ENCODE results near the gene FAM72A.
"Not testable (repeated sequence)": the region's sequence is repeated elsewhere in the genome, so short reads cannot be mapped to it uniquely, and the experiment has no call there.

Gene FAM72A

DNA sequence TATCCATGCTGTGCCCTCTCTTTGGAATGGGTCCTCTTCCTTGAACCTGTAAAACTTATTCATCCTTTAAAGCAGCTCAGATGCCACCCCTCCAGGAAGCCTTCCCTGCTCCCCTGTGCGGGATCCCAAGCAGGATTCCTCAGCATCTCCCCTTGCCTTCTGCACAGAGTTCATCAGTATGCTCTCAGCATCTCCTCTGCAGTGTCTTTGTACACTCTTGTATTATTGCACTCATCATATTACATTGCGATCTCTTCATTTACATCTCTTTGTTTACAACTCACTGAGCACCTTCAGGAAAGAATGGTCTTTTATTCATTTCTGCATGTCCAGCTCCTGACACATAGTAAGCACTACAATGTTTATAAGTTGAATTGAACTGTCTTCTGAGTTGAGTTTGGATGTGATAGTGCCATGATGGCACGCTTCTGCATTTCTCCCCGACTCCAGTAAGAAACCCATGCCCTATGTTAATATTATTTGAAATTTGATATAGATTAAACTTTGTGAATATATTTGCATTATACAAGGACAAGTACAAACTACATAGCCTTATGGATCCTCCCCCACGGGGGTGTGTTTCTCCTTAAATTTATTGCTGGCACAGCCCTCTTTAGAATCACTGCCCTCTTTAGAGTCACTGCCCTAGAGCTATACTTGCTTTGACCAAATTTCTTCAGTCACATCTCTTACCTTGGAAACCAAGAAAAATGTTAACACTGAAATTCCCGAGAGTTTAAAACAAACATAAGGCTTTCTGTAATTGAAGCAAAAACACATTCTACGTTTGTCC, 13.2 kb upstream of the FAM72A start:
- DNase-seq (ENCODE audit: low read depth in 4 of 4, low spot score in 1 of 4) = not testable (repeated sequence)

DNA sequence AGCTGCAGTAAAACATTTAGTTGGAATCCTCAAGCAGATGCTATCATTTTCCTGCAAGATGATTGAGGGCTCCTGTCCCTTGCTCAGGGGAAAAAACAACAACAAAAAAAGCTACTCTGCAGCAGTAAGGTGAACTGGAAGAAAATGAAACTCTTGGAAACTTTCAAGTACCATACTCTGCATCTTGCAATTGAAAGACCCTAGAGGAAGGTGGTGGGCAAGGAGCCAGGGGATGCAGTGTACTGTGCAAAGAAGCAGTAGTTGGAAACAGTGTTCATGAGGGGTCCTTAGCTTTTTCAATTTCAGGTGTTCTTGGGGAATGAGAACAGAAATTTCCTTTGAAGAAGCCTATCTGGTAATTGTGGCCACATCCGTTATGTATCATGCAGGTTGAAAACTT, 8.2 kb upstream of the FAM72A start:
- not testable (repeated sequence) for DNase-seq (ENCODE audit: low read depth in 4 of 4, low spot score in 1 of 4)

DNA sequence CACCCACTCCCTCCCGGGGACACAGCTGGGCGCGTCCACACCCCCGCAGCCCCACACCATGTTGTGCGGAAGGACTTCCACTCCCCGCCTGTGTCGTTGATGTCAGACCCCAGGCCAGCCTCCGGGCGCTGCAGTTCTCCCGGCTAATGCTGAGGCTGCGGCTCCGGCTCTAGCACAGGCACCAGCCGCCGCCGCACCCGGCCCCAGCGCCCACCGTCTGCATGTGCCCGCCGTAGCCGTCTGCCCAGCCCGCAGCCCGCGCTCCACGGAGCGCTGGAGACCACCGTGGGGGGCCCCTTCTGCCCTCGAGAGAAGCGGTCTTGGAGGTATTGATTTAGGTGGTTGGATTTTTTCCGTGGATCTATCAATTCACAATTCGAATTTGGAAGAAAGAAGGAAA, 2.9 kb upstream of the FAM72A start:
- DNase-seq (ENCODE audit: low read depth in 4 of 4, low spot score in 1 of 4) = not testable (repeated sequence)

DNA sequence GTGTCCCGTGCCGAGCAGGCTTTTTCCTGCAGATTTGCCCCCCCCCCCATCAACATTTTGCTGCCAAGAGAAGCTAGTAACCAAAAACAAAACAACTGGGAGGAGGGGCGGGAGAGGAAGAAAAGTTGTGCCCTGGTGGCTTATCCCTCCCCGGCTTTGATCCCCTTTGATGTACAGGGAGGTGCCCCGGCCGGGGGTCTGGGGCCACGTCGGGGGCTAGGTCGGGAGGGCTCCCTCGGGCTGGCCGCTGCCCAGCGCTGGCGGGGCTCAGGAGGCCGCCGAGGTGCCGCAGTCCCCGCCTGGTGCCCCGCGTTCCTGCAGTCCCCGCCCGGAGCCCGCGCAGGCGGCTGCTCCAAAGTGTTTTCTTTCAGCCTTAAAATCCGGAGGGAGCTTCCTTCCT, 2.2 kb upstream of the FAM72A start:
- DNase-seq (ENCODE audit: low read depth in 4 of 4, low spot score in 1 of 4) = not testable (repeated sequence)

DNA sequence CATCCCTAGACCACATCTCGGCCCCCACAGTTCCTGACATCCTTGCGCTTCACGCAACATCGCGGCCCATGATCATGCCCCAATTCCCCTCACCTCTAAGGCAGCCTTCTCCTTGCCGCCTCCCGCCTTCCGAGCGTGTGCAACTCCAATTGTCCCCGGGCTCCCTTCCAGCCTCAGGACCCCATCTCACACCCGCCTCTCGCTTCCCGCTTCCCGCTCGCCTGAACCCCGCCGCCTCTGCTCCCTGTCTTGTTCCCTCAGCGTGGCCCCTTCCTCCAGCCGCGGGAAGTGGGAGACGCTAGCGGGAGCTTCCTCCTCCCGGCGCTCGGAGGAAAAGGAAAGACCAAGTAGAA, 1.5 kb upstream of the FAM72A start:
- not testable (repeated sequence) for DNase-seq (ENCODE audit: low read depth in 4 of 4, low spot score in 1 of 4)

DNA sequence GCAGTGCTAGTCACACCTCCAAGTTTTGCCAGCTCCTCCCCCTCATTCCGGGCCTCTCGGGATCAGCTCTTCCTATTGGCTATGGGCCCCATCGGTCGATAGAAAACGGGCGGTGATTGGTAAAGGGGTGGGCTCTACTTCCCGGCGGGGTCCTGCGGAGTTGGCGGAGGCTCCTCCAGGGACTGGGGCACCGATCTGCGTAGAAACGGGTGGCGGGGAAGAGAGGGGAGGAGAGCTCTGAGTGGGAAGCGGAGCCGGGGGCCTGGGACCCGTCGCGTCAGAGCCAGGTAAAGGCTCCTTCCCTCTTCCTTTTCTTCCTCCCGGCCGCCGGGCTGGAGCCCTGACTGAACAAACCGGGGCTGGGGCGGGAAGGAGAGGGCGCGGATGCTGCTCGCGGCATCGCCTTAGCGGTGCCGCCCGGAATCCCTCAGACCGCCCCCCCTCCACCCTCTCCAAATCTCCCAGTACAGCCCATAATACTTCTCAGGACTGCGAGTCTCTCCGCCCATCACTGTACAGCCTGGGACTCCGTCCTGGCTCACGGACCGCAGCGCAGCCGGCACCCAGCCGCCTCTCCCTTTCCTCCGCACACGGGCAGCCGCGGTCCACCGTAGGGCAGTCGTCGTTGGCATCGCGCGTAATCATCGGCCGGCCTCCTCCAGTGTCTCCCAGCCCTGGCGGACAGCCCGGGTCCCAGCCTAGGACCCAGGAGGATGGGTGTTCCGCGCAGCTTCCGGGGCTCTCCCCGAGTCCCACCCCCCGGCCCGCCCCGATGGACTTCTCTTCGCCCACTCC, 922 bp upstream of the FAM72A start, which contains the start of gene SRGAP2:
Gene SRGAP2 (plus strand): TSS at position 178 of the 795 bp plus-strand sequence. CDS start 2,430 bp downstream, outside the sequence.
- peak in 2 of 4 experiments; percentile 28 to 35 for DNase-seq (ENCODE audit: low read depth in 4 of 4, low spot score in 1 of 4)

DNA sequence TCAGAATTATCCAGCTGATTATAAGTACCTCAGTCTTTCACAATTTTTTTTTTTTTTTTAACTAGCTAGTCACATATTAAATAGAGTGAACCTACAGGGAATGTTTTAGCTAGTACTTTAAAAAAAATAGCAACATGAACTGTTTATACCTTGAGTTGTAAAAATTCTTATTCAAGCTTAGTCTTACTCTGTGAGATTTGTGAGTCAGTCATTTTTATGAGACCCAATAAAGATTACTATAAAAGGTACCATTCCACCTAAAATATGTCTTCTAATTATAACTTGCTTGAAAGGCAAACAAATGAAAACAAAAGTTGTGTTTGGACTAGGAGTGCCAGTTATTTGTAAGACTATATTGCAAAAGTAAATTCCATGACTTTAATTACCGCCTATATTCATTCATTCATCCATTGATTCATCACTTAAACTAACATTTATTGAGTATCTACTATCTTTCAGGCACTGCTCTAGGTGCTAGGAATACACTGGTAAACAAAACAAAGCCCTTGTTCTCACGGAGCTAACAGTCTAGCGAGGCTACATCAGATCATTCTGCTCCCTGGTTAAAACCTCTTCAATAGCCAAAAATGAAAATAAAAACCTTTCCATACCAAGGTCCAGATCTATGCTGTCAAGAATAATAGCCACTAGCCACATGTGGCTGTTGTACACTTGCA, 5.8 kb downstream of the FAM72A start:
- not testable (repeated sequence) for DNase-seq (ENCODE audit: low read depth in 4 of 4, low spot score in 1 of 4)

DNA sequence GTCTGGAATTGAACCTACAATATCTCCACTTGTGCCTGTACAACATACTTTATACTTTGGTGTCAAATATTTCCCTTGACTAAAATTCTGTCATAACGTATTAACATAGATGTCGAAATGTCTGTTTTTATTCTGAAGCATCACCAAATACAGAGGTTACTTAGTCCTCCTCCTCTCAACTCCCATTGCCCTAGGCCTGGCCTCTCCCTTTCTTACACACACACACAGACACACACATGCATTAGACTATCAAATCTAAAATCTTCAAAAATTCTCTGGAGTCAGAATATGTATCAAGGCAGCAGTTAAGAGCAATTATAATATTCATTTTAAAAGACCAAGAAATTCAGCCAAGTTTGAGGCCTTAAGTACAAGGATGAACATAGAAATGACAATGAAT, 7.5 kb downstream of the FAM72A start:
- not testable (repeated sequence) for DNase-seq (ENCODE audit: low read depth in 4 of 4, low spot score in 1 of 4)

DNA sequence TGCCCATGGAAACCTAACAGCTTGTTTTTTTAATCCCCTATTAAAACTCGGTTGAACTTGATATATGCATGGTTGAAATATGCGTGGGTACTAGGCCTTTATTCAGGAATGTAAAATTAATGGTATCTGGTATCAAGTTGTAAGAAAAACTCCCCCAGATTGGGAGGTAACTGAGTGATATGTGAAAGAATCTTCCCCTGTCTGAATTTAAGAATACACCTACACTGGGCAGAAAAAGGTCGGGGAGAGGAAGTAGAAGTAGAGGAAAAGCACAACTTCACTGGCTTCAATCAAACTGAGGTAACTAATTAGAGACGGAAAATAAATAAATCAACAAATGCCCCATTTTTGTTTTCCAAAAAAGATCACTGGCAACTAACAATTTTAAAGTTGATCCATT, 15.8 kb downstream of the FAM72A start:
- DNase-seq (ENCODE audit: low read depth in 4 of 4, low spot score in 1 of 4) = not testable (repeated sequence)

DNA sequence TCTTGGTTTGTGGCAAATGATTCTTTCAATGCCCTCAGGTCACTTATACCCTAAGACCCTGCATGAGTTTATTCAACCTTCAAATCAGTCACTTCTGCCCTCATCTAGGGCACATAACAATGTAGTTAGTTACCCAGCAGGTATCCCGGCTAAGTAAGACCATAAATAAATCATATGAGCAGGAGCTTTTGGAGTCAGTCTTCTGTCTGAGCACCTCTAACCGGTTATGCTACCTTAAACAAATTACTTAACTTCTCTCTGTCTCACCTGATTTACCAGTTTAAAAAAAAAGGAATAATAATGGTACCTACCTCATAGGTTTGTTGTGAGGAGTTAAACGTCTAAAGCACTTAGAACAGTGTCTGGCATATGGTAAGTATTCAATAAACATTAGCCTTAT, 16.9 kb downstream of the FAM72A start:
- DNase-seq (ENCODE audit: low read depth in 4 of 4, low spot score in 1 of 4) = not testable (repeated sequence)

DNA sequence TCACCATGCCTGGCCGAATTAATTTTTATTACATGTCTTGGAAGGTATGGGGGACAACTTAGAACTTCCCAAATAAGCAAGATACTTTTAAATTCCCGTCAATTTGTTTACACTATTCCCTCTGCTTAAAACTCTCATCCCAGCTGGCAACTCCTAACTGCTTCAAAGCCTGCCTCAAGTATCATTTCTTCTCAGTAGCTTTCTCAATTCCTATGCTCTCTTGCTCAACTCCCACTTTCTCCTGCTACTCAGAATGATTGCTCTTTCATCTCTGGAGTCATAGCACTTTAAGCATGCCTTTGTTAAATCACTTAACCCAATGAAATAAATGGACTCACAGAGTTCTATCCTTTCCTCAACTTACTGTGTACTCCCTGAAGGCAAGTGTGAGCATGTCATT, 18.9 kb downstream of the FAM72A start:
- DNase-seq (ENCODE audit: low read depth in 4 of 4, low spot score in 1 of 4) = not testable (repeated sequence)

DNA sequence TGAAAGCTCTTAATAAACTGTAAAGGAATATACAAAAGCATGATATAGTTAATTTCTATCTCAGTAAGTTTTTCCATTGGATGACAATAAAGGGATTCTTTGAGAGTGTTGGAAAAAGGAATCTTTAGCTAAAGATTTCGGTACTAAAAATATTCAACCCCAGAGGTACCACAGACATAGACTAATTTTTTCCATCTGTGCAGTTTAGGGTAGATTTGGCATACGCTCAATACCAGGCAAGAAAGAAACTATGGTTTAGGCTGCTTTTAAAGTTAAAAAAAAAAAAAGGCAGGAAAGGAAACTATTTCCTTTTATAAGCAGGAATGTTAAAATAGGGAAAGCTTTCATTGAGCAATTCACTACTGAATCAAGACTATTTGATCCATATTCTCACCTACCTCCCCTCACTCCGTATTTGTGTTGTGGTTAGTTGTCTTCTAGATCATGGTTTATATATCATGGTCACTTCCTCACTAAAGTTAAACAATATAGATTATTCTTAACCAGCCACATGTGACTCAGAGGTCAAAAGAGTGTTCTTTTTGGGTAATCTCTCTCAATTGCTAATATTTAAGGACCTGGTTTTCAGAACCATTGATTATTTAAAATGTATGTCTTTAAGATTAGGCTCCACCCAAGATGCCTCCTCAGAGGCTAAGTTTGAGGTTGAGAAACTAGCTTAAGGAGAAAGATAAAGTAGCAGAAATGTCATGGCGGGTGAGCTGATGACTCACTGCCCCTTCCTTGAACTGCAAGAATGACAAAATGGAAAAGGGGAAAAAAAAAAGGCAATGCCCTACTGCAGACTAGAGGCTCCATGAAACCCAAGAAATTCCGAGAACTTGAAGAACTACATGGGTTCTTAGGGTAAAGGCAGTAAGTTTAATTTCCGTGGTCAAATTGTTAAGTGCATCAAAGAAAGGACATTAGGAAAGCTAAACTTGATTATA, 20.0 kb downstream of the FAM72A start:
- not testable (repeated sequence) for DNase-seq (ENCODE audit: low read depth in 4 of 4, low spot score in 1 of 4)

DNA sequence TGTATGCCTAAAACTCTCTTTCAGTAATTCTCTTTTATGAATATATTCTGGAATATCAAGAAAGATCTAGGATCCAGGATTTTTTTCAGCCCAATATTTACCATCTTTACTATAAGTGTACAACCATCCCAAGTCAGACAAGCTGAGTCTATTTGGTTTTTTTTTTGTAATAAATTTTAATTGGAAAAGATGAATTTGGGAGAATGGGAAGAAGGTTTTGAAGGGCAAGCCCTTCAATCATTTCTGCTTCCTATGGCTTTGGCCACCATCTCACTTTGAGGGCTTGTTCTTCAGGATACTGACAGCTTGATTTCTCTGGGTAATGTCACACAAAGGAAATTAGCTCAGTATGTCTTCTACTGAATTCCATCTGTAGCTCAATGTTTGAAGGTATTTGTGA, 23.0 kb downstream of the FAM72A start:
- not testable (repeated sequence) for DNase-seq (ENCODE audit: low read depth in 4 of 4, low spot score in 1 of 4)

DNA sequence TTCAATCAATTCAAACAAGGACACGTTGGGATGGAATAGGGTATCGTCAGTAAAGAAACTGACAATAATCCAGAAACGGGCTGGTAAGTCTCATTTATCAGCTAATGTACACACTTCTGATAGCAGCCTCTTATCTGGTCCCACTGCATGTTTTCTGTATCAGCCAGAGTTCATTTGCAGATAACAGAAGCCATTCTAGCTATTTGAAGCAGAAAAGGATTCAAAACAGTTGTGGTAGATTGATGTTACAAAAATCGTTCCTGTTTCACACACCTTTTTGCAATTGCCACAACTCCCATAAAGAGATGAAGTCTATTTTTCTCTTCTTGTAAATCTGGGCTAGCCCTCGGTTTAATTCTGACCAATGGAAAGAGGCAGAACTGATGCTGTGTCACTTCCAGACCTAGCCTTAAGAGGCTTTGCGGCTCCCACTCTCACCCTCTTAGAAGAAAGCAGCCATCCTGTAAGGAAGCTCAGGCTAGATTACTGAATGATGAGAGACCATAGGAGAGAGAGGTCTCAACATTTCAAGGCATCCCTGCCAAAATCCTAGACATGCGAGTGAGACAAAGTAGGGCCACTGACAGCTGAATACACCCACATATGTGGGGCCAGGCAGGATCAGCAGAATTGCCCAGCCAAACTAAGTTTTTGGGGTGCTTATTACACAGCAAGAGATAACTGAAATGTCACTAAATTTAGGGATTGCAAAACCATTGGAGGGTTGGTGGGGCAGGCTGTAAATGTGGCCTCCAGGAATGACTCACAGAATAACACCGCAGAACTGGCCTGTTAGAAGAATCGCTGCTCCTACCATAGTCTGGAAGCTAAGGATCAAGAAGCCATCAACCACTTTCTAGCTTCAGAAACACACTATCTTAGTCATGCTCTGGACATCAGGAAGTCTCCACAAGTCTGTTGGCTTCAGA, 24.3 kb downstream of the FAM72A start:
- DNase-seq (ENCODE audit: low read depth in 4 of 4, low spot score in 1 of 4) = not testable (repeated sequence)

DNA sequence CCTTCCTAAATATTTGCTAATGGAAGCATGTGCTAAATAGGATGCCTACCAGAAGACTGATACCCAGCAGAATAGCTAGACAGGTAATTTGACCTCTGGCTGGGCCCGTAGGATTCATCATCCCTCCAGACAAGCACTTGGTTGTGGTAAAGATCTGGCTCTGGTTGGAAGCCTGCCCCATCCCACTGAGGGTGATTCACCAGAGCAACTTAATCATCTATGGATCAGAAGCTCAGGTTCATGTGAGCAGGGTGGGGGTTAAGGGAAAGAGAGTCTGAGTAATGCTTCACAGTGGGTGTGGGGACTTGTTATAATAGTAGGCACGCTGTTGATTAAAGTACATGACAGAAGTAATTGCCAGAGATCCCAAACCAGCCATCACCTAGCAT, 26.5 kb downstream of the FAM72A start:
- DNase-seq (ENCODE audit: low read depth in 4 of 4, low spot score in 1 of 4) = not testable (repeated sequence)

DNA sequence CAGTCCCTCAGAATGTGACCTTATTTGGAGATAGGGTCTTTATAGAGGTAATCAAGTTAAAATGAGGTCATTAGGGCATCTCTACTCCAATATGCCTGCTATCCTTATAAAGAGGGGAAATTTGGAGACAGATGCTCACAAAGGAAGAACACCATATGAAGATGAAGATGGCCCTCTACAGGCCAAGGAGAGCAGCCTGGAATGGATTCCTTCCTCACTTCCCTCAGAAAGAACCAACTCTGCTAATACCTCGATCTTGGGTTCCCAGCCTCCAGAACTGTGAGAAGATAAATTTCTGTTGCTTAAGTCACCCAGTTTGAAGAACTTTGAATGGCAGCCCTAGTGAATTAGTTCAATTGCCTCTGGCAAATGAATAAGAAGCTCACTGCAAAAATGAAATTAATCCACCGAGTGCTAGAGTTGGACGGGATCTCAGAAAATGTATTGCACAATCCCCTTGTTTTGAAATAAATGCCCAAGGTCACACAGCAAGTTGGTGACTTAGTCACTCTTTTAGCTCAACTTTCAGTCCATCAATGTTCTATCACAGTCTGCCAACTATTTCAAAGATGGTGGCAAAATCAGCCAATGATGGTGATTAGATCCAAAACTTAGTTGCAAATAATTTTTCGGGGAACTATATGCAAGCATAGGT, 27.1 kb downstream of the FAM72A start:
- DNase-seq (ENCODE audit: low read depth in 4 of 4, low spot score in 1 of 4) = not testable (repeated sequence)

DNA sequence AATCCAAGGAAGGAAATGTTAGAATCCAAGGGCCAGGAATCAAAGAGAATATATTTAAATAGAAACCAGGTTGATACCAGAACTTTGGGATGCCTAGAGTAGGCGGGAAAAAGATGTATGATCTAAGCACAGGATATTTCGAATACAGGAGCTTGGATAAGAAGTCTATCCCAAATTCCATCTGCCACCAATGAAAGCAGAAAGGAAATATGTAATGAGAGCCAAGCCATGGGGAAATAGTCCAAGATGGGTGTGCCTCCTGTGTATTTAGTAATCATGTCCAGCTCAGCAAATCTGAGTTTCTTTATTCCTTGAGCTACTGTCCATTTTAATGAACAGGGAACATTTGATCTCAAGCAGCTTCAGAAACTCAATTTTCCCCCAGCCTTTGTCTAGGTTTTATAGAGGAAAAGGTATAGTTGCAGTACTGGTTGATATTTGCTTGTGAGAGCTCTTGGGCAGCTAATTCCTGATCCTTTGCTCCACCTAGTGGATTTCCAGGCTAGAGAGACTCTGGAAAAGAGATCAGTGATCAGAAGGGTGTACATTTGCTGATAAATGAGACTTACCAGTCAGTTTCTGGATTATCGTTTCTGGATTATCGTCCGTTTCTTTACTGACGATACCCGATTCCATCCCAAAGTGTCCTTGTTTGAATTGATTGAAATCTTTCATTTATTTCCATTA, 28.3 kb downstream of the FAM72A start:
- DNase-seq (ENCODE audit: low read depth in 4 of 4, low spot score in 1 of 4) = not testable (repeated sequence)

DNA sequence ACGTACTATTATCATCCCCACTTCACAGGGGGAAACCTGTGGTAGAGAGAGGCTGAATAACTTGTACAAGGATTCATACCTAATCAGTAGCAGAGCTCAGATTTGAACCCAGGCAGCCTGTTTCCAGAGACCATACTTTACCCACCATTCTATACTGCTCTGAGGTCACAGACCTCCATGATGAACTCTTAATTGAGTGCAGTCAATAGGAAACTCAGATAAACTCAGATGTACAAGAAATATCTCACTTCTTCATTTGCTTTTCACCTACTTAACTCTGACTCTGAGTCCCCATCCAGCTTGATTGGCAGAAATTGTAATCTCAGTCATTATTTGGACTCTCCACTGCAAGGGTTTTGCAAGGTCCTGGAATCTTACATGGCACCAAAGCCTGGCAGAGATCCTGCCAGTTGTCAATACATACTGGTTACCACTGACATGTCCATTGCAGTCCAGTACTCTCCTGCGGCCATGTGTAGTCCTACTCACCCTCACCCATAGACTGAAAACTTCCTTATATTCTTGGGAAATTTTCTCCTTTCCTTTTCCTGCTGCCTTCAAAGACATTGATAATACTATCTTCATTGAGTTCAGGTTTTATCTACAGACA, 29.4 kb downstream of the FAM72A start:
- not testable (repeated sequence) for DNase-seq (ENCODE audit: low read depth in 4 of 4, low spot score in 1 of 4)

Measured in stimulated activated CD4-positive, alpha-beta T cell treated with anti-CD3 and anti-CD28 coated beads, Interleukin-1b, Interleukin-23, amount 100 ng/mL, for 24 hours (primary cell).